MCF 10A (cell line): ENCODE results near the gene PHTF2. TPM values are rescaled to one million over a fixed set of nuclear protein-coding genes. Genes with fewer than 3 reads are reported as not detected.
A peak's percentile ranks its signal among the peaks of the same experiment; 100 is the strongest.

Source experiments
- BruUV-seq: library from RNA; stranded (reverse); fragments of 400-500 nt; replicated peaks from 2 replicates; lab custom pipeline; 2021; lab: Mats Ljungman, UMichigan
- CTCF ChIA-PET: fragments of 300-600 bp; sonication (Branson Sonifier 250); formaldehyde crosslinking; extraction: SDS; loops from one replicate; lab custom pipeline; 2021; ENCODE audit warnings: antibody characterized with exemption, inconsistent platforms; lab: Yijun Ruan, JAX
- POLR2A ChIA-PET: fragments of 300-600, 350-650 bp; sonication (Branson Sonifier 250); formaldehyde crosslinking; extraction: SDS; loops from one replicate; lab custom pipeline; 2020; ENCODE audit warnings: antibody characterized with exemption, inconsistent platforms; lab: Yijun Ruan, JAX
- DNase-seq: peaks from one replicate; pipeline ENCODE4 v3.0.0-alpha.2; 2018; ENCODE audit not compliant: unreplicated experiment
- H3K27ac Mint-ChIP-seq: one replicate; pipeline ENCODE4 v1.8.0; 2022; ENCODE audit warnings: mild to moderate bottlenecking, low read depth, mixed read lengths; ENCODE audit not compliant: unreplicated experiment
- H3K27me3 Mint-ChIP-seq: one replicate; pipeline ENCODE4 v1.8.0; 2022; ENCODE audit warnings: mixed read lengths; ENCODE audit not compliant: insufficient read depth, unreplicated experiment
- H3K36me3 Mint-ChIP-seq: one replicate; pipeline ENCODE4 v1.8.0; 2022; ENCODE audit warnings: mild to moderate bottlenecking, moderate library complexity, mixed read lengths; ENCODE audit not compliant: insufficient read depth, unreplicated experiment
- H3K4me1 Mint-ChIP-seq: one replicate; pipeline ENCODE4 v1.8.0; 2022; ENCODE audit warnings: mixed read lengths; ENCODE audit not compliant: insufficient read depth, unreplicated experiment
- H3K4me3 Mint-ChIP-seq: one replicate; pipeline ENCODE4 v1.8.0; 2022; ENCODE audit warnings: mild to moderate bottlenecking, moderate library complexity, mixed read lengths; ENCODE audit not compliant: unreplicated experiment
- H3K9me3 Mint-ChIP-seq: one replicate; pipeline ENCODE4 v1.8.0; 2022; ENCODE audit warnings: mixed read lengths; ENCODE audit not compliant: unreplicated experiment
- intact Hi-C: fragments of 100-400 bp; cut with micrococcal nuclease; formaldehyde crosslinking; loops from 2 replicates; pipeline ENCODE4 v1.14.1; 2022
- total RNA-seq: library from RNA; stranded (reverse); gene quantifications from 2 replicates; pipeline ENCODE4 v1.2.3, GENCODE V29; 2022
- TF ChIP-seq, protein P1 (sequence below): fragments of 200-600 bp; IDR thresholded peaks from one replicate; pipeline ENCODE4 v1.8.0; 2022; ENCODE audit warnings: antibody characterized with exemption, mild to moderate bottlenecking; ENCODE audit not compliant: unreplicated experiment

PHTF2 gene
- total RNA-seq, 1 experiment from 2014 or later = 16.0 TPM

DNA sequence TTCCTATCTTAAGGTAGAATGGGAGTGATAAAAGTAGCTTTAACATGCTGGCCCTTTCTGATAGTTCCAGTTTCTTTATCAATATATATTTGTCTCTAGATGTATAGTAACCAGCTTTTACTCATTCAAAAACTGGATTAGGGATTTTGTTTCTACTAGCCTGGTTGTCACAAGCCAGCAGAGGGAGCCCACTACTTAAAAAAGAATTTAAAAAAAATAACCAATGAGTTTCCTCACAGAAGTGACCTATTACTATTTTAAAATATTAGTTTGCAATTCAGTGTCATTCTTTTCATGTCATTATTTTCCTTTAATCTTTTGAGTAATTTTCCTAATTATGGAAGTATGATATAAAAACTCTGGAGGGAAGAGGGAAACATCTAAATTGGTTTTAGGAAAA lies 142.1 kb downstream of the PHTF2 start:
- ChIA-PET CTCF (interaction anchor here (0.5 to 1.5 kb wide), 7 partner anchors 22 to 1340 kb away, joined by 3 to 4 read pairs (median 3); no protein-coding TSS in a partner anchor), POLR2A (interaction anchor here (0.6 kb wide), 1 partner anchor 289 kb away, joined by 3 read pairs; no protein-coding TSS in a partner anchor)
- TF ChIP-seq, protein P1, sequence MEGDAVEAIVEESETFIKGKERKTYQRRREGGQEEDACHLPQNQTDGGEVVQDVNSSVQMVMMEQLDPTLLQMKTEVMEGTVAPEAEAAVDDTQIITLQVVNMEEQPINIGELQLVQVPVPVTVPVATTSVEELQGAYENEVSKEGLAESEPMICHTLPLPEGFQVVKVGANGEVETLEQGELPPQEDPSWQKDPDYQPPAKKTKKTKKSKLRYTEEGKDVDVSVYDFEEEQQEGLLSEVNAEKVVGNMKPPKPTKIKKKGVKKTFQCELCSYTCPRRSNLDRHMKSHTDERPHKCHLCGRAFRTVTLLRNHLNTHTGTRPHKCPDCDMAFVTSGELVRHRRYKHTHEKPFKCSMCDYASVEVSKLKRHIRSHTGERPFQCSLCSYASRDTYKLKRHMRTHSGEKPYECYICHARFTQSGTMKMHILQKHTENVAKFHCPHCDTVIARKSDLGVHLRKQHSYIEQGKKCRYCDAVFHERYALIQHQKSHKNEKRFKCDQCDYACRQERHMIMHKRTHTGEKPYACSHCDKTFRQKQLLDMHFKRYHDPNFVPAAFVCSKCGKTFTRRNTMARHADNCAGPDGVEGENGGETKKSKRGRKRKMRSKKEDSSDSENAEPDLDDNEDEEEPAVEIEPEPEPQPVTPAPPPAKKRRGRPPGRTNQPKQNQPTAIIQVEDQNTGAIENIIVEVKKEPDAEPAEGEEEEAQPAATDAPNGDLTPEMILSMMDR = peak; percentile 66
- Mint-ChIP-seq H3K4me1 (no peaks in the 10 kb centered on the region), H3K9me3 (no peaks in the 10 kb centered on the region), H3K4me3 (no peak overlapping the region), H3K27me3 (no peaks in the 10 kb centered on the region), H3K36me3 (peaks cover 7% of the 10 kb centered on the region), H3K27ac (no peak overlapping the region)
- peak; percentile 44 for DNase-seq
- intact Hi-C loops = loop anchor here (1.0 to 10.0 kb wide), 5 partner anchors 77 to 1237 kb away; no protein-coding TSS in a partner anchor
- BruUV-seq = no TSS peak

DNA sequence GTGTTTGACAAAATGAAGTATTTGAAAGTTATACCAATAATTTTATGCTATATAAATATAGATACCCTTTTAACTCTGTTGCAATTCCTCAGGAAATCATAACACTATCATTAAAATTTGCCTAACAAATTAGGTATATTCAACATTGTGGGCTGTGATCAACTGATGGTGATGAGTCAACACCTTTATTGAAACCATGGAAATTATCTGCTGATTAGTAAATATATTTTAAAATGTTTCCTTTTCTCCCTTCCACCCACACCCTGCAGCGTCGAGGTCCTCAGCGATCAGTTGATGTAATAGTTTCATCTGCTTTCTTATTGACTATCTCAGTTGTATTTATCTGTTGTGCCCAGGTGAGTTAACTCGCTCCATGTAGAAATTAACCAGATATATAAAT lies 143.9 kb downstream of the PHTF2 start:
- POLR2A ChIA-PET = no interaction called here
- intact Hi-C loops = loop anchor here (5.0 to 10.0 kb wide), 3 partner anchors 75 to 1235 kb away; no protein-coding TSS in a partner anchor
- CTCF ChIA-PET = no interaction called here
- TF ChIP-seq, protein P1 = no peak
- H3K4me3 Mint-ChIP-seq = no peak overlapping the region
- no peaks in the 10 kb centered on the region for H3K9me3 Mint-ChIP-seq
- BruUV-seq = no TSS peak
- peaks cover 7% of the 10 kb centered on the region for H3K36me3 Mint-ChIP-seq
- H3K4me1 Mint-ChIP-seq = no peaks in the 10 kb centered on the region
- no peak for DNase-seq
- H3K27ac Mint-ChIP-seq = no peak overlapping the region
- H3K27me3 Mint-ChIP-seq = no peaks in the 10 kb centered on the region

DNA sequence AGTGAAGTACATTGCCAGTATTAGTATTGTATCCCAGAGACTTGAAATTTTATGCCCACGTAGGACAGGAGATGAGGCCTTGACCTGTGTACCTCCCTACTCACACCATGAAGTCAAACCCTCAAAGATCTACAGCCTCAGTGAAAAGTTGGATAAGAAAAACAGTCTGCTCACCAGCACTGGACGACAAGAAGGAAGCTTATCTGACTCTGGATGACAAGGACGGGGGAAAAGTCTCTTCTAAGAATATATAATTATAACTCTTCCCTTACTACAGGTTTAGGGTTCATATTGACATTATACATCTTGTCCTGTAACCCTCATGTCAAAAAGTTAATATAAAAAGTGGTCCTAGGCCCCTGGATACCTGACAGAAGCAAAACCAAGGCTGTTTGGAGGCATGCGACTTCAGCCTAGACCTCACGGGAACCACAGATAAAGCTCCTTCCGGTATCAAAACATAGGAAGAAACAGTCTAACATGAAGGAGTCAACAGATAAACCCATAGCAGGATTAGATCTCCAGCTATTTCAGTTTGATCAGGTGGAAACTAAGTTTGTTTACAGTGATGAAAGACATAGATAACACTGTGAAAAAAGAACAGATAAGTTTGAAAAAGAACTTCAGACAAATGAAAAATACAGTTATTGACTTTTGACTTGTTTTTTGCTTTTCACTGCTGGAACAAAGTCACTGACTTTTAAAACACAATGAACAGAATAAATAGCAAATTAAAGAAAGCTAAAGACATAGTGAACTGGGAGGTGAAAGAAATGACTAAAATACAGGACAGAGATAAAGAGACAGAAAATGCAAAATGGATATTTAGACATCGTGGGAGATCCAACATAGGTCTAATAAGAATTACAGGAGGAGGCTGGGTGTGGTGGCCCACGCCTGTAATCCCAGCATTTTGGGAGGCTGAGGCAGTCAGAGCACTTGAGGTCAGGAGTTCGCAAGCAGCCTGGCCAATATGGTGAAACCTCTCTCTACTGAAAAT lies 145.9 kb downstream of the PHTF2 start:
- TF ChIP-seq, protein P1 = no peak
- intact Hi-C loops = loop anchor here (5.0 to 10.0 kb wide), 3 partner anchors 73 to 1233 kb away; no protein-coding TSS in a partner anchor
- Mint-ChIP-seq H3K27ac (no peak overlapping the region), H3K27me3 (no peaks in the 10 kb centered on the region), H3K4me3 (no peak overlapping the region), H3K9me3 (no peaks in the 10 kb centered on the region), H3K4me1 (no peaks in the 10 kb centered on the region), H3K36me3 (no peaks in the 10 kb centered on the region)
- no TSS peak for BruUV-seq
- CTCF ChIA-PET = interaction anchor here (0.7 to 0.9 kb wide), 2 partner anchors 11 to 23 kb away, joined by 3 to 6 read pairs; no protein-coding TSS in a partner anchor
- DNase-seq = no peak
- POLR2A ChIA-PET = interaction anchor here (0.6 kb wide), 1 partner anchor 230 kb away, joined by 3 read pairs; no protein-coding TSS in a partner anchor

DNA sequence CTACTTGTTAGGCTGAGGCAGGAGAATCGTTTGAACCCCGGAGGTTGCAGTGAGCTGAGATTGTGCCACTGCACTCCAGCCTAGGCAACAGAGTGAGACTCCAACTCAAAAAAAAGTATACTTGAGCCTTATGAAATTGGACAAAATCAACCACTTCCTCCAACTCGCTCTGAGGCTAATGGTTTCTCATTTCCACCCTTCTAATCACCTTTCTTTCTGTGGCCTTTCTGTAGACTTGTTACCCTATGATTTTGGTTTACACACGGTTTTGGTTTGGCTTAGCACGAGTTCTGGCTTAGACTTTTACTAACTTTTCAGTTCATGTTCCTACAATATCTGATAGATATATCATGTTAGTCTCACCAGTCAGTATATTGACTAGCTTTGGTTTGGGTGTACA lies 152.0 kb downstream of the PHTF2 start:
- intact Hi-C loops = no loop called here
- no TSS peak for BruUV-seq
- TF ChIP-seq, protein P1 = no peak
- H3K9me3 Mint-ChIP-seq = no peaks in the 10 kb centered on the region
- H3K4me1 Mint-ChIP-seq = no peaks in the 10 kb centered on the region
- POLR2A ChIA-PET = interaction anchor here (0.6 kb wide), 1 partner anchor 21 kb away, joined by 4 read pairs; no protein-coding TSS in a partner anchor
- no peak overlapping the region for H3K27ac Mint-ChIP-seq
- CTCF ChIA-PET = interaction anchor here (0.5 kb wide), 1 partner anchor 22 kb away, joined by 3 read pairs; no protein-coding TSS in a partner anchor
- no peaks in the 10 kb centered on the region for H3K36me3 Mint-ChIP-seq
- no peak overlapping the region for H3K4me3 Mint-ChIP-seq
- H3K27me3 Mint-ChIP-seq = no peaks in the 10 kb centered on the region
- no peak for DNase-seq
